Neural progenitor cell (in vitro differentiated cells): ENCODE measurements around the gene RUBCN. TPM values are rescaled to one million over a fixed set of nuclear protein-coding genes. Genes with fewer than 3 reads are reported as not detected.
"Not testable (repeated sequence)": the region's sequence is repeated elsewhere in the genome, so short reads cannot be mapped to it uniquely, and the experiment has no call there.

ENCODE experiments used
- DNase-seq: peaks from one replicate; pipeline ENCODE4 v3.0.0-alpha.2; 2016; ENCODE audit warnings: low spot score
- H2AFZ ChIP-seq: fragments of 200-600 bp; sonication (generic); replicated peaks from 2 replicates; pipeline ENCODE4 v1.6.1; 2016; ENCODE audit warnings: antibody characterized with exemption
- H3F3A ChIP-seq: fragments of 200-600 bp; sonication (generic); 2 replicates; pipeline ENCODE4 v1.6.1; 2016; ENCODE audit warnings: antibody characterized with exemption, low read depth
- H3K27ac ChIP-seq: fragments of 200-600 bp; sonication (generic); 2 replicates; pipeline ENCODE4 v1.5.1; 2016; ENCODE audit warnings: mild to moderate bottlenecking
- H3K27me3 ChIP-seq: fragments of 200-600 bp; sonication (generic); 2 replicates; pipeline ENCODE4 v1.6.1; 2016; ENCODE audit warnings: mild to moderate bottlenecking, moderate library complexity
- H3K36me3 ChIP-seq: fragments of 200-600 bp; sonication (generic); 2 replicates; pipeline ENCODE4 v1.5.1; 2016
- H3K4me1 ChIP-seq: fragments of 200-600 bp; sonication (generic); 2 replicates; pipeline ENCODE4 v1.6.1; 2016; ENCODE audit warnings: mixed run types
- H3K4me2 ChIP-seq: fragments of 200-600 bp; sonication (generic); 2 replicates; pipeline ENCODE4 v1.6.1; 2016
- H3K4me3 ChIP-seq: fragments of 200-600 bp; sonication (generic); 2 replicates; pipeline ENCODE4 v1.5.1; 2016
- H3K79me2 ChIP-seq: fragments of 200-600 bp; sonication (generic); 2 replicates; pipeline ENCODE4 v1.6.1; 2016; ENCODE audit warnings: low read depth
- H3K9ac ChIP-seq: fragments of 200-600 bp; sonication (generic); 2 replicates; pipeline ENCODE4 v1.6.1; 2016
- H3K9me3 ChIP-seq: fragments of 200-600 bp; sonication (generic); 2 replicates; pipeline ENCODE4 v1.5.1; 2016; ENCODE audit warnings: low read depth
- H4K20me1 ChIP-seq: fragments of 200-600 bp; sonication (generic); 2 replicates; pipeline ENCODE4 v1.6.1; 2016; ENCODE audit warnings: low read depth
- H3K27ac Mint-ChIP-seq: 3 replicates; pipeline ENCODE4 v1.8.0; 2021; ENCODE audit warnings: mixed read lengths
- H3K27me3 Mint-ChIP-seq: 2 replicates; pipeline ENCODE4 v1.8.0; 2022; ENCODE audit warnings: low read depth, mild to moderate bottlenecking, inconsistent platforms, moderate library complexity, mixed read lengths; ENCODE audit not compliant: insufficient read depth
- H3K36me3 Mint-ChIP-seq: 3 replicates; pipeline ENCODE4 v1.8.0; 2021; ENCODE audit warnings: mixed read lengths
- H3K4me1 Mint-ChIP-seq: 3 replicates; pipeline ENCODE4 v1.8.0; 2021; ENCODE audit warnings: mixed read lengths
- H3K4me3 Mint-ChIP-seq: 3 replicates; pipeline ENCODE4 v1.8.0; 2021; ENCODE audit warnings: mild to moderate bottlenecking, moderate library complexity, mixed read lengths
- H3K9me3 Mint-ChIP-seq: 3 replicates; pipeline ENCODE4 v1.8.0; 2020; ENCODE audit warnings: mixed read lengths
- microRNA counts: library from miRNA; unstranded; fragments of <30 nt; microRNA quantifications from one replicate; lab custom pipeline; 2016
- total RNA-seq: library from RNA; depleted of rRNA; stranded (reverse); fragments of >200 nt; gene quantifications from 2 replicates; pipeline ENCODE4 v1.2.3, GENCODE V29; 2015; ENCODE audit warnings: low replicate concordance

RUBCN gene
- total RNA-seq, 1 donor from 2014 or later: 6.4 TPM

- H2AFZ ChIP-seq, H3K27me3 Mint-ChIP-seq, H3K9me3 ChIP-seq, H3K4me1 Mint-ChIP-seq, H3K9ac ChIP-seq, H3K4me3 ChIP-seq, H3K27me3 ChIP-seq, H3F3A ChIP-seq, H3K27ac Mint-ChIP-seq, DNase-seq, H4K20me1 ChIP-seq, H3K4me1 ChIP-seq, H3K27ac ChIP-seq, H3K36me3 ChIP-seq, H3K9me3 Mint-ChIP-seq, H3K4me2 ChIP-seq, H3K4me3 Mint-ChIP-seq: not testable (repeated sequence)
- H3K79me2 ChIP-seq: peaks cover 16% of the 10 kb centered on the region
- H3K36me3 Mint-ChIP-seq: peaks cover 35% of the 10 kb centered on the region
These were observed 115.2 kb downstream of the RUBCN start for GRCh38 chr3:197621478-197621877.

MicroRNAs encoded within 50 kb of the gene (microRNA counts, 767-probe panel; counts per million panel counts)
- 460 counts per million, percentile 90 among the panel's probes with 10 or more counts for microRNA hsa-miR-922 (lab: Ali Mortazavi, UCI)

Other genes with a start within 250 kb of the RUBCN start
- gene BDH1, start 180.9 kb downstream of the RUBCN start, total RNA-seq: 14.1 and 19.4 TPM in 2 replicates
- 38.4 and 104 TPM in 2 replicates for gene FYTTD1, start 13.0 kb upstream of the RUBCN start, total RNA-seq
- gene LRCH3, start 54.4 kb upstream of the RUBCN start, total RNA-seq: 45.9 and 56.2 TPM in 2 replicates
- 1,032 and 1,573 TPM in 2 replicates for gene RPL35A, start 213.3 kb upstream of the RUBCN start, total RNA-seq
- gene LMLN, start 223.3 kb upstream of the RUBCN start, total RNA-seq: 7.4 and 11.2 TPM in 2 replicates